ENCODE measurements around the gene LRRC32.
"Not testable (repeated sequence)": the region's sequence is repeated elsewhere in the genome, so short reads cannot be mapped to it uniquely, and the experiment has no call there.

The LRRC32 gene

GRCh38 chr11:76609736-76610370, 60.7 kb downstream of the LRRC32 start:
- FAIRE-seq (no peak), DNase-seq (ENCODE audit: insufficient read length) (no peak)
- TF ChIP-seq POLR2AphosphoS5 (IDR thresholded peaks at IDR 0.05; ENCODE audit: low read depth, low read length) (no peak), TAF1 (IDR thresholded peaks at IDR 0.05; ENCODE audit: borderline replicate concordance, low read depth, low read length) (no peak), POLR2A (IDR thresholded peaks at IDR 0.05; ENCODE audit: low read depth, low read length) (no peak)

GRCh38 chr11:76608879-76609460, 61.6 kb downstream of the LRRC32 start:
- FAIRE-seq; DNase-seq (ENCODE audit: insufficient read length): not testable (repeated sequence)

GRCh38 chr11:76608228-76608627, 62.3 kb downstream of the LRRC32 start:
- FAIRE-seq; DNase-seq (ENCODE audit: insufficient read length): not testable (repeated sequence)
